Daoy (cell line): Measurements from ENCODE around the gene PPM1D. TPM values are rescaled to one million over a fixed set of nuclear protein-coding genes. Genes with fewer than 3 reads are reported as not detected.
A peak's percentile ranks its signal among the peaks of the same experiment; 100 is the strongest.
"Not testable (repeated sequence)": the region's sequence is repeated elsewhere in the genome, so short reads cannot be mapped to it uniquely, and the experiment has no call there.

ENCODE experiments used
- DNase-seq: peaks from one replicate; pipeline ENCODE4 v3.0.0-alpha.2; 2015; ENCODE audit warnings: low read depth
- total RNA-seq: library from RNA; depleted of rRNA; stranded (reverse); fragments of >200 nt; shearing (Covaris generic); gene quantifications from 2 replicates; pipeline ENCODE4 v1.2.3, GENCODE V29; 2014; rRNA removed

PPM1D gene
- total RNA-seq, result 6.5 and 12.2 TPM in 2 replicates

DNA sequence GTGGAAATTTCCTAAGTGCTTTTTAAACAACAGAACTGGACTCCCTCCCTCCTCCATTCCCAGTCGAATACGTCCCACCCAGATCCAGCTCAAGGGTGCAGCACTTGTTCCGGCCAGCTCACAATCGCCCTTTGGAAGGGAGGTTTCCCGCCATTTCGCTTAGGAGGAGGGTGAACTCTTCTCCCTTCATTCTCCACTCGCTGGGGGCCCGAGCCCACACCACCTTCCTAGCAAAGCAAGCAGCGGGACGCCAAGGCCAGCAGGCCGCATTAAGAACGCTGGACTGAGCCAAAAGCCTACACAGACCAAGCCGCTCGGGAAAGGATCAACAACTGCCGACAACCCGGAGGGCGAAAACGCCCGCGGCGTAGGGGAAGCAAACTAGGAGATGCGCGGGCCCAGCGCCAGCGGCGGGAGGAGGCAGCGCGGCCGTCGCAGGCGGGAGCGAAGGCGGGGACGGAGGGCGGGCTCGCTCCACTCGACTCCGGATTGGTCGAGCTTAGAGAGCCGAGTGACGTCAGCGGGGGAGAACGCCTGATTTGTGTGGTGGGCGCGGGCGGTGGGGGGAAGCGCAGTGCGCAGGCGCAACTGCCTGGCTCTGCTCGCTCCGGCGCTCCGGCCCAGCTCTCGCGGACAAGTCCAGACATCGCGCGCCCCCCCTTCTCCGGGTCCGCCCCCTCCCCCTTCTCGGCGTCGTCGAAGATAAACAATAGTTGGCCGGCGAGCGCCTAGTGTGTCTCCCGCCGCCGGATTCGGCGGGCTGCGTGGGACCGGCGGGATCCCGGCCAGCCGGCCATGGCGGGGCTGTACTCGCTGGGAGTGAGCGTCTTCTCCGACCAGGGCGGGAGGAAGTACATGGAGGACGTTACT is at the start of gene PPM1D:
Gene PPM1D, plus strand, starts transcription at position 574 of the 870 bp plus-strand sequence. Its CDS starts 222 bp downstream, at position 796.
- DNase-seq, result peak; percentile 99

DNA sequence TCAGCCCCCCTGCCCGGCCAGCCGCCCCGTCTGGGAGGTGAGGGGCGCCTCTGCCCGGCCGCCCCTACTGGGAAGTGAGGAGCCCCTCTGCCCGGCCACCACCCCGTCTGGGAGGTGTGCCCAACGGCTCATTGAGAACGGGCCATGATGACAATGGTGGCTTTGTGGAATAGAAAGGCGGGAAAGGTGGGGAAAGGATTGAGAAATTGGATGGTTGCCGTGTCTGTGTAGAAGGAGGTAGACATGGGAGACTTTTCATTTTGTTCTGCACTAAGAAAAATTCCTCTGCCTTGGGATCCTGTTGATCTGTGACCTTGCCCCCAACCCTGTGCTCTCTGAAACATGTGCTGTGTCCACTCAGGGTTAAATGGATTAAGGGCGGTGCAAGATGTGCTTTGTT is 47.7 kb upstream of the PPM1D start:
- not testable (repeated sequence) for DNase-seq

DNA sequence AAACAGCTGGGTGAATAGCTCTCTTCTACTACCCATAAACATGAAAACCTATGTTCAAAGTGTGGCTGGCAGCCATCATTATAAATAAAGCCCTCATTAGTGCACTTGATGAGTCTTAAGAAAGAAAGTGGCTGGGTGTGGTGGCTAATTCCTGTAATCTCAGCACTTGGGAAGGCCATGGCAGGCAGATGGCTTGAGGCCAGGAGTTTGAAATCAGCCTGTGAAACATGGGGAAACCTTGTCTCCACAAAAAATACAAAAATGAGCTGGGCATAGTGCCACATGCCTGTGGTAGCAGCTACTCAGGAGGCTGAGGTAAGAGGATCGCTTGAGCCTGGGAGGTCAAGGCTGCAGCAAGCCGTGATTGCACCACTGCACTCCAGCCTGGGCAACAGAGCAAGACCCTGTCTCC is 45.6 kb upstream of the PPM1D start:
- peak; percentile 62 for DNase-seq

DNA sequence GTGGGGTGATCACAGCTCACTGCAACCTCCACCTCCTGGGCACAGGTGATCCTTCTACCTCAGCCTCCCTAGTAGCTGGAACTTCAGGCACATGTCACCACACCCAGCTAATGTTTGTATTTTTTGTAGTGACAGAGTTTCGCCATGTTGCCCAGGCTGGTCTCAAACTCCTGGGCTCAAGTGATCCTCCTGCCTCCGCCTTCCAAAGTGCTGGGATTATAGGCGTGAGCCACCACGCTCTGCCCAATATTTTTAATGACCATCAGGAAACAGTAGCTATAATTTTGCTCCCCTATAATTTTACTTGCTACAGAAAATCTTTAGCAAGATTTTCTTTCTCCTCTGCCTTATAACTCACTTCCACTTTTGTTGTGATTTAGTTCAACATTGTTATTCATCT is 44.2 kb upstream of the PPM1D start:
- no peak for DNase-seq

DNA sequence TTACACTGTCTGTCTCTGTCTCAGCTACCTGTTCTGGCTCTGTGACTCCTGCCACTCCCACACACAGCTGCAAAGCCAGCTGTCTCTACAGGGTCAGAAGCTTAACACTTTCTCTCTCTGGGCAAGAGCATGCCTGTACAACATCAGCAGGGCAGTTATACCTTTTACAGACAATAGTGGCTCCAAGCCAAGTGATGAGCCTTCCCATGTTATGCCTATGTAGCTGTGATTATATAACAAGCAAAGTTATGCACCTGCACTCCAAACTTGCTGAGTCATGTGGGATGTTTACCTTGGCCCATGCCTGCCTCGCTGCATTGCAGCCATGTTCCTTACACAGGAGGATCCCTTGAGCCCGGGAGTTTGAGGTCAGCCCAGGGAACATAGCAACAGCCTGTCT is 42.2 kb upstream of the PPM1D start:
- DNase-seq, result no peak

DNA sequence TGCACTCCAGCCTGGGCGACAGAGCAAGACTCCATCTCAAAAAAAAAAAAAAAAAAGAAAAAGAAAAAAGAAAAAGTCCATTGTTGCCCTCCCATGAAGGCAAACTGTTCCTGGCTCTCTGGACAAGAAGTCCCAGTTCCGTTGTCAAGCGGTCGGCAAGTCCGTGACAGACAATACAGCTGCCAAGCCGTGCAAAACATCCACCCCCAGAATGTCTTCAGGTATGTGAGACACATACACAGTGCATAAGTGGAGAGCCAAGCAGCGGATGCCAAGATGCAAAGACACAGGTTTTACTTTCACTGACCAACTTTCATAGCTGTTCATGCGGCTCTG is 40.4 kb upstream of the PPM1D start:
- DNase-seq, result no peak

DNA sequence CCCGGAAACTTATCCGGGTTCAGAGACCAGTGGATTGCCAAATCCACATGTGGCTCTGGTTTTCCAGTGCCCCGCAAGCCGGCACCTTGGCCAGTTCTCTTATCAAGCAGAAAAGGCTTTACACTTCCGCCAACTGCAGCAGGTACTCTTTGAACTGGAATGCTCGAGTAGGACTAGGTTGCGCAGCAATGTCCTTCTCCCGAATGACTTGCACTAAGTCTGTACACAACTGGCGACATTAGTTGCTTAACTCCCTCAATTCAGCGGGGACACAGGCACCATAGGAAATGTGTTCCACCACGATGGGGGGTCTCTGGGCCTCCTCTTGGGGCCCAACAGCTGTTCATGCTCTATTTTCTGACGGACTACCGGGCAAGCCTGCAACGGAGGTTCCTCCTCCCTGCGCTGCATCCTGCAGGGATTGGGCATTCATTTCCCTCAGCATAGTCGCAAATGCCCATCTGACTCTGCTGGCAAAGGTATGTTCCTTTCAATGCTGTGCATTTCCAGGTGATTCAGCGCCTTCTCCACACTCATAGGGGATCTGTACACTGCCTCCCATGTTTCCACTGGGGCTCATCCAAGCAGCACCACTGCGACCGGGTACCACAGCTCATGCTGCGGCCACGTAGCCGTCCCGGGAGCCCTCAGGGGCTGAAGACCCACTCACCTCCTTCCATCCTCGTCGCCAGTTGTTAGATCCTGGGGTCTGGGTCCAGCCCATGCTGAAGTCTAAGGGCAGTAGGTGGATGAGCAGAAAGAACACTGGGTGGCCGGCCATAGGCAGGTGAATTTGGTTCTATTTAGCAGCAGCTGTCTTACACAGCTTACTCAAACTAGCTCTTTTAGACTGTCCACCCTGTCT is 39.8 kb upstream of the PPM1D start:
- DNase-seq, result no peak

DNA sequence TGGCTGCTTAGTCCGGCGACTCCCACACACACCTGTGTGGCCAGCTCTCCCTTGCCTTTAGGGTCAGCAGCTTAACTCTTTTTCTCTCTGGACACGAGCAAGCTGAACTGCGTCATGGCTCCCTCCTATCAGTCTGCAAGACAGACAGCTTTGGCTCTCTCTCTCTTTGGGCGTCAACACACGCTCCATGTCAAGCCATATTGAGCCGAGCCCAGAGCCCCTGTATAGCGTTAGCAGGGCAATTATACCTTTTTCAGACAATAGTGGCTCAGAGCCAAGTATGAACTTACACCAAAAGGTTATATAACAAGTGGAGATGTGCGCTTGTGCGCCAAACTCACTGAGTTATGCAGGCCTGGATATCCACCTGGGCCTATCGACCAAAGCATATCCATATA is 39.1 kb upstream of the PPM1D start:
- DNase-seq, result no peak

DNA sequence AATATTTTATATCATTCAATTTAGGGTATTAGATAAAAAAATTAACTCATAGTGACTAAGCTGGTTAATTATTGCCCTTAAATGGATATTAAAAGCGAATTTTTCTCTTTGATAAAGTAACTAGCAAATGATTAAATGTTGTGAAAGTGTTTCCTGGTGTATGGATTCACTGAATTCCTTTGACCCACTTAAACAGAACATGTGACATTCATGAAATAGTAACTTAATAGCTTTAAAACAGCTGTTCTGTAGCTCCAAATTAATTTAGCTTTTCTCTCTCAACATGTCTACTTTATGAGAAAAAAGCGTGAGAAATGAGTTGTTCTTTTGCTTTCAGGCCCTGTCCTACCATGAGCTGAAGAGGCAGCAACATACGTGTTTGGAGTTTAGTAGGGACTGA is 37.6 kb upstream of the PPM1D start:
- DNase-seq, result no peak

DNA sequence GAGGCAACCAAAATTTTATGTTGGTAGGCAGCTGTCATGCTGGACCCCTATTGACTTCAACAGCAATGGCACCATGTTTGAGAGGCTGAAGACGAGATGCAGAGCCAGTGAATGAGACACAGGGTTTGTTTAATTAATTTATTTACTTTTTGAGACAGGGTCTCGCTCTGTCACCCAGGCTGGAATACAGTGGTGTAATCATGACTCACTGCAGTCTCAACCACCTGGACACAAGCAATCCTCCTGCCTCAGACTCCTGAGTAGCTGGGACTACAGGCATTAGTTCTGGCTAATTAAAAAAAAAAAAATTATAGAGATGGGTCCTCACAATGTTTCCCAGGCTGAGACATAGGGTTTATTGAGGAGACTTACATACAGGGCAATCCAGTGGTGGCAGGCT is 36.2 kb upstream of the PPM1D start:
- peak; percentile 10 for DNase-seq

DNA sequence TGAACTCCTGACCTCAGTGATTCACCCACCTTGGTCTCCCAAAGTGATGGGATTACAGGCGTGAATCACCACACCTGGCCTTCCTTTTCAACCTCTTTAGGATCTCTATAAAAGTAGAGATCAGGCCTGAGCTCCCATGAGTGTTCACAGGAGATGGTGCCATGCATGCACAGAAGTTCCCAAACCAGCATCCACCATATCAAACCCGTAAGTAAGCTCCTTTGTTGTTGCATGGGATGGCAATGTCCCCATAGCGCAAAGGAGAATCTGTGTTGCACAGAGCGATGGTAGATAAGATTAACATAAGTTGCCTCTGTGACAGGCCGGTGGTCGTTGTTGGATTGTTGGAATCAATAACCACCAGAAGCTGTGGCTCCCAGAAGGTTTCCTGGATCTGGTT is 34.8 kb upstream of the PPM1D start:
- DNase-seq, result no peak

DNA sequence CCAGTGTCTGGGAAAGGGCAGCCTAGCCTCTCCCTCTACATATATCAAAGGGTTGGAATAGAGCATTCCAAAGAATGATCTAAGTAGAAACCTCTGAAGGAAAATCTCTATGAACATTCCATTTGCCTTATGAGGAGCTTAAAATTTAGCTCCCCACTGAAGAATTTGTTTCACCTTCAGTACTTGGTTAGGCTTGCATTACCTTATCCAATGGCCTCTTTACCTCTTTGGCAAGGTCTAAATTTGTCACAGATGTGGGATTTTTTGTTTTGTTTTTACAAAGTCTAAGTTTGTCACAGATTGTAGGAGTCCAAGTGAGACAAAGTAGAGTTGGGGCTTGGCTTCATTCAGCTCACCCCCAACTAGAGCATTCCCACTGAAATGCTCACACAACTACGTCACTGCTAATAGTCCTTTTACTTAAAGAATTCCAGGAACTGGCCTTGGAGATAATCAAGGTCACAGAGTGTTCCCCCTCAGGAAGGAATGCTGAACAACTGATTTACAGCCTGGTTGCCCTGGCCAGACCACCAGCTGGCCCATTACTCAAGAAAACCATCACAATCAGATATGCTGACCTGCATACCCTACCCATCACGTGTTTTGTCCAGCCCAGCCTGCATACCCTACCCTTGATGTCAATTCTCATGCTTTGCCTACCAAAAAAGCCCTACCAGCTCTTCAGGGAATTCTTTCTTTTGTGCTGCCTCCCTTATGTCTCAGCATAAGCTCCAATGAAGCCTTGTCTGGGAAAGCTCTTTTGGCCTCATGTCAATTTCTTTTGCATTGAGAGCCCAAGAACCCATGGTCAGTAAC is 26.5 kb upstream of the PPM1D start:
- DNase-seq, result no peak

DNA sequence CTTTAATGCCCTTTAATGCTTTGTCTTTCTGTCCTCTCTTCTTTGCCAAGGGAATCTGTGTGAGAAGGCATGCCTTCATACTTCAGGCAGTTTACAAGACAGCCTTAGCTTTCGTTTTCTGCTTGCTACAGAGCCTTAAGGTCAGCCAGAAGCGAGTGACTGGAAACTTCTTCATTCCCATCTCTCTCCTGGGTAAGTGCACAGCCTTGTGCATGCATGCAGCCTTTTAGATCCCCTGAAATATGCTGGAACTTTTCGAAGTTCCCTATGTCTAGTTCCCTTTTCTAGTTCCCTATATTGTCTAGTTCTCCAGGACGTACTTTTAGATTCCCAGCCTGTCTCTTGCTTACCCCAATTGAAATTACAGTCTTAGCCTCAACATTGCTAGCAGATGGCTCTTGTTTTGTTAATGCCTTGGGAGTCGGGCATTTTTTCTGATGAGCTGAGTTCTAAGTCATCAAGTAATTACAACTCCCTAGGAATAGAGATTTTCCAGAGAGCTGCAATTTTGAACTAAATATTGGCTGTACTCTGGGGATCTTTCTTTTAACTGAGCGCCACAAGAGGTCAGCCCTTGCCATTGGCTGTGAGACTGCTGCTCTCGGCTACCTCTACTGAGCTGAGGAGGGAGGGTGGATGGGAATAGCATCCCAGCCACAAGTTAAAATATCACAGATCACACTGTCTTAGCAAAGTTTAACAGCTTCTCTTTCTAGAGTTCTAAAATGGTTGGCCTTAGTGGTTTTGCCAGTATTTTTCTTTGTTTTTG is 22.7 kb upstream of the PPM1D start:
- peak; percentile 15 for DNase-seq

DNA sequence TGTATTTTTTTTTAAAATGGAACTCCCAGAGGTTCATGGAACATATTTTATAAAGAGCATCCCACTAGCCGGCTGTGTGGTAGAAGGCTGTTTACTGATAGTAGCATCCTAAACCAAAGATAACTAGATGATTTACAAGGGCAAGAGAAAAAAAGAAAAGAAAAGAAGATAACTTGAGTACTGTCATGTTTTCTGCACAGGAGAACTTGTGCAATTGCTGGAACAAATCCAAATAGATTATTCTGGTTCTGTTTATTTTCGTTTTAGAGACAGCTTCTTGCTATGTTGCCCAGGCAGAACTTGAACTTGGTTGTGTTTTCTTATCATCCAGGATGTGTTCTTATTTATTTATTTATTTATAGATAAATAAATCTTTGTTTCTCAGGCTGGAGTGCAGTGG is 20.9 kb upstream of the PPM1D start:
- no peak for DNase-seq

DNA sequence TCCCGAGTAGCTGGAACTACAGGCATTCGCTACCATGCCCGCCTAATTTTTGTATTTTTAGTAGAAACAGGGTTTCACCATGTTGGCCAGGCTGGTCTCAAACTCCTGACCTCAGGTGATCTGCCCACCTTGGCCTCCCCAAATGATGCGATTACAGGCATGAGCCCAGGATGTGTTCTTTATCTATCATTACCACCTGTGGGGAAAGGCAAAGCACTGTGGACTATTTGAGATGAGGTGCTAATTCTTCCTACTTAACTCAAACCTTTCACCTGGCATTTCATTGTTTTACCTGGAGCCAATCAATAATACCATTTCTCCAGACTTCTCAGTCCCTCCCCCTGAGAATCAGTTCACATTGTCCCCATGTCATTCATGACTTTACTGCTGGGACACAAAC is 20.4 kb upstream of the PPM1D start:
- no peak for DNase-seq

DNA sequence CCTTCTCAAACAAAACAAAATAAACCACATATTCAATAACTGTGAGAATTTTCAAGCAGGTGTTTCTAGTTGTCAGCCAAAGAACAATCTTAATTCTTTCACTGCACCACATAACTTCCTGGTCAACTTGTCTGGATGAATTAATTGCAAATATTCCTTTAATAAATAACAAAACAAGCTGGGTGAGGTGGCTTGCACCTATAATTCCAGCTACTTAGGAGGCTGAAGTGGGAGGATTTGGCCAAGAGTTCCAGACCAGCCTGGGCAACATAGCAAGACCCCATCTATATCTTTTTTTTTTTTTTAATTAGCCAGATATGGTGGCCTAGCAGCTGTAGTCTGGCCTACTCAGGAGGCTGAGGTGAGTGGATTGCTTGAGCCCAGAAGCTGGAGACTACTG is 17.0 kb upstream of the PPM1D start:
- no peak for DNase-seq

DNA sequence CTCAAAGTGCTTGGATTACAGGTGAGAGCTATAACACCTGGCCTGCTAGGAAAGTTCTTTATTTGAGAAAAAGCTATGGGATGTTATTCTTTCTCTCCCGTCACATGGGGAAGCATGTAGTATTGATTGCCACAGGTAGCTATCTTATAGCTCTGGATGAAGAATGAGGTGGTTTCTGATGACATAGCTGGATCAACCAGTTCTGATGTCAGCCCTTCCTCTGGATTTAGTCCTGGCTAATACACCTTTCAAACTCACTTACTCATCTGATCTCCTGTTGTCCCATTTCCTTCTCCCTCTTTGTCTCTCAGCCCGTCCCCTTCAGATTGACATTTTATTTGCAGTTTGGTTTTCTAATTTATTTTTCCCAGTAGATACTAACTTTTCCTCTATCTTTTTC is 14.1 kb upstream of the PPM1D start:
- DNase-seq, result no peak

DNA sequence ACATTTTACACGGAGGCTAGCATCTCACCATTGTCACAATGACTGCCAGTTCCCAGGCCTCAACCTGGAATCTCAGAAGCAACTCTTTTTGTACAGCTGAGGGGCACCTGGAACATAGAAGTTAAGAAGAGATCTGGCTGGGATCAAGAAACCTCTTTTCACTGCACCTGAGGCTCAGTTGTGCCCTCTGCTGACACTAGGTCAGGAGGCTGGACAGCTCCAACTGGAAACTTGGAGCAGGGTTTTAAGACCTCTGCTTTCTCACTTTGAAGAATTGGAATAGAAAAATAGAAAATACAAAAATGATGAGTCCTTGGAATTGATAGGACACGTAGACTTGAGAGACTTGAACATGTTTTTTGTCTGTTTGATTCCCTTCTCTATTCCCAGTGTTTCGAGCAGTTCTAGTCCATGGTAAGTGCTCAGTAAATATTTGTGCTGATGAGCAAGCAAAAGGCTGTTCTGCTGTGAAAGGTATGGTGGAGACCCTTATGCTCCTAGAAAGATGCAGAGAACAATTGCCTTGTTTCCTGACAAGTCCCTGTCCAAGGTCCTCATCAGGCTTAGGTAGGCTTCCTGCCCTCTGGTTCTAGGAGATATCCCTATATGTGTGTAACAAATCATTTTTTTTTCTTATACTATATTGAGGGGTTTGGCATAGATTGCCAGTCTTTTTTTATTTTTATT is 13.6 kb upstream of the PPM1D start:
- DNase-seq, result no peak

DNA sequence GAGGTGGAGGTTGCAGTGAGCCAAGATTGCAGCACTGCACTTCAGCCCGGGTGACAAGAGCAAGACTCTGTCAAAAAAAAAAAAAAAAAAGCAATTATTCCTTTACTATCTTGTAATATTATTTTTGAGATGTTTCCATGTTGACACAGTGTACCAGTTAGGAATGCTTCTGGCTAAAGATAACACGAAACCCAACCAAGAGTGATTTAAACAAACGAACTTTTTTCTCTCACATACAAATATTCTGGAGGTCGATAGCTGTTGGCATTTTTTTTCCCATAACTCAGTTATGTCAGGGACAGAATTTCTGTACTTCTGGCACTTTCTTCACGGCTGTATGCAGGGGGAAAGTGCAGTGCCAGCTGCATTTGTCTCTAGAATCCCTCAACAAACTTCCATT is 9.9 kb upstream of the PPM1D start:
- no peak for DNase-seq

DNA sequence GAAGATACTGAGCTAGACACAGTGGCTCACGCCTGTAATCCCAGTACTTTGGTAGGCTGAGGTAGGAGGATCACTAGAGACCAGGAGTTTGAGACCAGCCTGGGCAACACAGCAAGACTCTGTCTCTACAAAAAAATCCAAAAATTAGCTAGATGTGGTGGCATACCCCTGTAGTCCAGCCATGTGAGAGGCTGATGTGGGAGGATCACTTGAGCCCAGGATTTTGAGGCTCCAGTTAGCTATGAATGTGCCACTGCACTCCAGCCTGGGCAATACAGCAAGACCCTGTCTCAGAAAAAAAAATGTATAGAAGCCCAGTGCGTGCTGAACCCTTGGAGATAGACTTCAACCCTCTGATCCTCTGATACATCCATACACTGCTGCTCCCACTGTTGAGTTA is 7.2 kb upstream of the PPM1D start:
- no peak for DNase-seq
